GM18867 (cell line): Measurements from ENCODE around the gene UBXN1.
A peak's percentile ranks its signal among the peaks of the same experiment; 100 is the strongest.
"Not testable (repeated sequence)": the region's sequence is repeated elsewhere in the genome, so short reads cannot be mapped to it uniquely, and the experiment has no call there.

ENCODE experiments used
- ATAC-seq: cut with Tn5 transposase; IDR thresholded peaks from one replicate; pipeline ENCODE4 v1.9.1; 2021; ENCODE audit warnings: mild to moderate bottlenecking, moderate library complexity; ENCODE audit not compliant: unreplicated experiment

The UBXN1 gene

DNA sequence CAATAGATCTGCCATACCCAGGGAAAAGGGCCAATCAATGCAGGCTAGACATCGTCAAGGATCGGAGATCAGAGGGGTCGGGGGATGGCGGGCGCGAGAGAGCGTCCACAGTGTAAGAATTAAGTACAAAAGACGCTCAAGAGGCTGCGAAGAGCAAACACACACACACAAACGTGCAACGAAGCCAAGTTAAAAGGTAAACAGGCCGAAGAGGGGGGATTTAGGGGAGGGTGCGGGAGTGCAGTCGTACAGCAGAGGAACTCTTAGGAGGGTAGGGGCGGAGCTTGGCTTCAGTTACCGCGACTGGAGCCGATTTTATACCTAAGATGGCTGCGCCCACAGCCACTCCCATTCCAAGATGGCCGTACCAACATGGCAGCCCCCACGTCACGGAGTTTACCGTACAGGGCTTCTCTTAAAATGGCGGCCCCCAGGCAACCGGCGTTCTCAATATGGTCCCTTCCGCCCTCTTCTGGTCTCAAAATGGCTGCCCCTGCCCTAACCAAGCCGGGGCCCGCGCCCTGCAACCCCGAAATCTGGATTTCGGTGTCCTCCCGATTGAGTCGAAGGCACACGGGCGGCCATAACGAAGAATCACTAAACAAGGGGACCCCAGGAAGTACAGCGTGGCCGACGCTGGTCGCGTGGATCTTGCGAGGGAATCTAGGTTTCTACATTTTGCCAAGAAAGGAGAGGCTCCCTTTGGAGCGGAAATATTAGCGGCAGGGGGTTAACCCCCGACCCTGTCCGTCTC lies 30.6 kb upstream of the UBXN1 start:
- peak; percentile 70 for ATAC-seq

- ATAC-seq = no peak
These were observed 29.9 kb upstream of the UBXN1 start for GRCh38 chr11:62708793-62709192.

- ATAC-seq = no peak
These were observed 29.5 kb upstream of the UBXN1 start for GRCh38 chr11:62708392-62708791.

DNA sequence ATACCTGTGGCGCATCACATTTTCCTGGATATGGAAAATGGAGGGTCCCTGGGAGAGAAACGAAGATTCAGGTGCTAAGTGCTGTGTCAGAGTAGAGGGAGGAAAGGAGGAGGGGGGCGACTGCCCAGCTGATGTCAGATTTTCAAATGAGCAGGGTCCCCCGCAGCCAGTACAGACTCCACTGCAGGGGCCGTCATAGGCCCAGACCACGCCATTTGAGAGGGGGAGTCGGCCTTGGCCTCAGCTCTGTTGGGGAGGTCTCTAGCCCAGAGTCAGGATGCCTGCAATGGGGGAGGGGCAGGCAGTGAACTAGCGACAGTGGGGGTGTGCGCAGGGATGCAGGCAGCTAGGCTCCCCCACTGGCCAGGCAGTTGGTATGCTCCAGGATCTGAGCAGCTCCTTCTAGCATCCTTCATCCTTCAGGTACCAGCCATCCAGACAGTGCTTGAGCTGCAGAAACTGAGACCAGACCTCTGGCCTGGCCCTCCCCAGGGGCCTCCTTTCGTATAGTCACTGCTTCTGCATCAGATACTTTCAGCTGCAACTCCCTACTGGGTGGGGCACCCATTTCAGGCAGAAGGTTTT lies 28.5 kb upstream of the UBXN1 start, which contains the start of the genes BSCL2 and GNG3:
Gene BSCL2 (minus strand): TSS at position 148 of the 585 bp plus-strand sequence. CDS start 229 bp downstream, outside the sequence.
Gene GNG3 (plus strand): TSS at position 400 of the 585 bp plus-strand sequence. CDS start 620 bp downstream, outside the sequence.
- no peak for ATAC-seq

- ATAC-seq = no peak
These were observed 28.0 kb upstream of the UBXN1 start for GRCh38 chr11:62706850-62707247.

DNA sequence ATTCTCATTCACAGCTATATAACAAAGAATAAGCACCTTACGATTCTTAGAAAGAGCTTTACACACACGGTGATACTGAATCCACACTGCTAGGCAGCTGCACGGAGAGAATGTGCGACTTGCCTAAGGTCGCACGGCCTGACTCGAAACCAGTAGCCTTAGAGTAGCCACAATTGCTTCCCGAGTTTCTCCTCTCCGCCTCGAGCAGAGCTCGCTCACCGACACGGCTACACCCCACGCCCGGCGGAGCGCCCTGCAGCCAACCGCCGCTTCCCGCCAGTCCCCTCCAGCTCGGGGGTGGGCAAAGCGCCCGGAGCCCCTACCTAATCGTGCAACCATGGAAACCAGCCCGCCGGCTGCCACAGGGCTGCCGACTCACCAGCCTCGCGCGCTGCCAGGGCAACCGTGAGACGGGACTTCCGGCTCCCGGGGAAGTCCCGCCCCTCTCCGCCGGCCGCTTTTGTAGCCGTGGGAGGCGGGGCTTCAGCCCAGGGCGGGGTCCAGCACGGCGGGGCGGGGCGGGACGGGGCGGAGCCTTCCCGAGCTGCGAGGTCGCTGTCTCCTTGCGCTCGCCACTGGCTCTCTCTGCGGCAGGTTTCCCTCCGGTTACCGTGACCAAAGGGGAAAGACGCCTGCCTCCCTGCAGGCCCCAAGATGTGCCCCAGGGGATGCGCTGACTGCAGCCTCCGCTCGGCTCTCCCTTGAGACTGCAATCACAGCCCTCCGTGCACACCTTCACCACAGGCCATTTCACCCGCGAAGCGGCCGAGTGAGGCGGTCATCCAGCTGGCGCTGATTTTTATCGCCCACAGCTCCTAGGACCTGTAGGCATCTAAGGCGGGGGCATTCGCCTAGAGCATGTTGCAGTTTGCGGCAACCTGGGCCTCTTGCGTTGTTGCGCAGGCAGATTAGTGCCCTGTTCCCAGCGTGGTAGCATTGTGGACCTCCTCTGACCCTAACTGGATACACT lies 27.3 kb upstream of the UBXN1 start:
- ATAC-seq = peak; percentile 61

DNA sequence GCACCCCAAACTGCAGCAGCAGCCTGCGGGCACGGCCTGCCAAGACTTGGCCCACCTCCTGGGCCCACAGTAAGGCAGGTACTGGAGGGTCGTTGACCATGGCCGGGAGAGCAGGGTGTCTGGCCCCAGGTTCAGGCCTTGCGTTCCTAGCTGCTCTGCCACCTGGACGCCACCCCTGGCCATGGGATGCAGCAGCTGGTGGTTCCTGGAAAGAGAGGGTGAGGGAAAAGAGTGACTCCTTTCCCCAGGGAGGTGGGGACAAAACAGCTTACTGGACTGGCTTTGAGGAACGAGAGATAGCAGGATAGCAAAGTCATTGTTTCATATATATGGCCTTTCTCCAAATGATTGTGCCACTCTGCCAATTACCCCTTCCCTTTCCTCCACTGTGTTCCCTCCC lies 26.5 kb upstream of the UBXN1 start:
- ATAC-seq = no peak

GRCh38 chr11:62703921-62704320 lies 25.0 kb upstream of the UBXN1 start:
- not testable (repeated sequence) for ATAC-seq

DNA sequence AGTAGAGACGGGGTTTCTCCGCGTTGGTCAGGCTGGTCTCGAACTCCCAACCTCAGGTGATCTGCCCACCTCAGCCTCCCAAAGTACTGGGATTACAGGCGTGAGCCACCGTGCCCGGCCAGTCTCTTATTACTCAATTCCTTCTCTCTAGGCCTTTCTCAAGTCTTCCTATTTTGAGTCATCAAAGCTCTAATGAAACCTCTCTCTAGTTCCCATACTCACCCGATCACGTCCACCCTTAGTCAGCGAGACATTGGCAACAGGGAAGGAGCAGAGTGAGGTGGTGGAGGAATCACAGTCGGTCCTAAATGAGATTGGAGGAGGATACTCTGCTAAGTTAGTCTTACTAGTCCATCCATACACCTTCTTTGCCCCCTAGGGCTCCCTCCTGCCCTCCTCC lies 23.4 kb upstream of the UBXN1 start:
- no peak for ATAC-seq

- ATAC-seq = no peak
These were observed 15.7 kb upstream of the UBXN1 start for GRCh38 chr11:62694455-62695167.

DNA sequence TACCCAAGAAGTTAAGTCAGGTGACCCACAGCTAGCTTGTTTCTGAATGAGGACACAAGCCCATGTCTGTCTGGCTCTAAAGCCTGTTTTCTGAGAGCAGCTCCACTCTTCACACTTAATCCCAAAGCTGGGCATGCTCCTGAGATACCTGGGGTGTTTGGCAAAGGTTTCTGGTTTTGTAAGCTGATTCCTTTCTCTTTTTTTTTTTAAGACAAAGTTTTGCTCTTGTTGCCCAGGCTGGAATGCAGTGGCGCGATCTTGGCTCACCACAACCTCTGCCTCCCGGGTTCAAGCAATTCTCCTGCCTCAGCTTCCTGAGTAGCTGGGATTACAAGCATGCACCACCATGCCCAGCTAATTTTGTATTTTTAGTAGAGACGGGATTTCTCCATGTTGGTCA lies 14.8 kb upstream of the UBXN1 start:
- ATAC-seq = not testable (repeated sequence)

DNA sequence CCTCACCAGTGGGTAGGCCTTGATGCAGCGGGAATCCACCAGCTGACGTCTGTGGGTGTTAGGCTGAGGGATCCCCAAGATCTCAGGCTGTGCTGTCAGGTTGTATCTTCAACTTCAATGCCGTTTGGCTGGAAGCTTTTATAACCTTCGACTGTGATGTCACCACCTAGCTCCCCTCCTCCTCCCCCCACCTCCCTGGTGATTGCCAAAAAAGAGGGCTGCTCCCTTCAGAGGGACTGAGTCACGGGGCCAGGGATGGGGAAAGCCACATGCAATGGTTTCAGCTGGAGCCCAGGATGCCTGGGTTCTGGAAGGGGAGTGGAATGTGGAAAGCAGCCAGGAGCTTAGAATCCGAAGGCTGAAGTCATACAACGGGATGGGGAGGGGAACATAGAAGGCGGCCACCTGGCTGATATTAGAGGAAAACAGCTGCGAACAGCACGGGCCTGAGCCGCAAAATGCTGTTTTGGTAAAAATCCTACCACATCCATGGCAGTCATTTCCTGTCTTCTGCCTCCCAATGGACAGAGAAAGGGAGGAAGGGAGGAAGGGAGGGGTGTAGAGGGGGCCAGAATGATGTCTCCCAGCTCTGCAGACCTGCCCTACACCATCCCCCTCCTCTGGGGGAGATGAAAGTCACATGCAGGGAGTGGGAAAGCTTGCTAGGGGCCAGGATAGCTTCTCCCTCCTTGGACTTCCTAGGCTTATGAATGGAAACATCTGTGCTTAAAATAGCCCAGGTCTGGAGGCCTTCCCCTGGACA lies 10.7 kb upstream of the UBXN1 start, which contains the start of gene LRRN4CL:
Gene LRRN4CL (minus strand): TSS at position 110 of the 763 bp plus-strand sequence. CDS start 1,022 bp downstream, outside the sequence.
- ATAC-seq = no peak

DNA sequence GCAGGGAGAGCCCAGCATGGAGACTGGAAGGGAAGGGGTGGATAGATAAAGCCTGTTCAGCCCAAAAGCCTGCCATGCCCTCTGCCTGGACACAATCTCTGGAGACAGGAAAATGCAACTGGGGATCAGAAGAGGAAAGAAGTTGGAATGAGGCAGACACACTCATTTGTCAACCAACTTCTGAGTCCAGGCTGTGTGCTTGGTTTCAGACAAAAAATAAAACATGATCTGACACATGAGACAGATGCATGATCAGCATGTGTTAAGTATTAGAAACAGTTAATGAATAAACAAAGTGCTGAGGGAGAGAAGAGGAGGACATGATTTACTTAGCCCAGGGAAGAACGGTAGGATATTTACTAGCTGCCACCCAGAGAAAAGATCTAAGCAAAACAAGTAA lies 9.6 kb upstream of the UBXN1 start:
- ATAC-seq = no peak

DNA sequence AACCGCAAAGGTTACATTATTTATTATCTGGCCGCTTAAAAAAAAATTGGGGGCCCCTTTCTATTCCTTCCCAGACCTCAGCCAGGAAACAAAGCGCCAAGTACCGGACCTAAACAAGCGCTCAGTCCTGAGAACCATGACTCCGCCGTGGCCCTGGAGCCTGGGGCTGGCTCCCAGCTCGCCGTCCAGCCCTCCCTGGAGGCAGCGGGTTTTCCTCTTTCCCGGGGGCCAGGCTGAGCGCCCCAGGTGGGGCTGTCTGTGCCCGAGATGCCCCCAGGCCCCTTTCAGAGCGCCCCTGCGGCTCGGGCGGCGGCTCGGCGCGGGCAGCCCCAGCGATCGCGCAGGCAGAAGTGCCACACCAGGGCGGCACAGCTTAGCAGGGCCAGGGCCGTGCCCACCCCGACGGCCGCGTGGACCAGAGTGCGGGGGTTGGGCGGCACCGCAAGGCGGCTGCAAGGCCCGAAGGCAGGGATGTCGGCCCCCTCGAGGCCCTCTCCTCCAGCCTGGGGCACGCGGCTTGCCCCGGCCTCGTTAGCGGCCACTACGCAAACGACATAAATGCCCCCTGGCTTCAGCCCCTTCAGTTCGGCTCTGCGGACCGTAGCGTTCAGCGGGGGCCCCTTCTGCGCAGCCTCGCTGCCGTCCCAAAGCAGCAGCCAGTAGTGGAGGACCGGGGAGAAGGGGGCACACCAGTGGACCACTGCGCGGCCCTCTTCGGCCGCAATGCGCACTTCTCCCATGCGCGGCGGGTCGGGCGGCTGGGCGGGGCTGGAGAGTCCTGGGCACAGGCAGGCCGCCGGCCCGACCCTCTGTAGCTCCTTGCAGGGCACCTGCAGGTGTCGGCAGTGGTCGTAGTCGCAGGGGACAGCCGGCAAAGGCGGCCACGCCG lies 8.9 kb upstream of the UBXN1 start:
- no peak for ATAC-seq

- no peak for ATAC-seq
These were observed 3.6 kb upstream of the UBXN1 start for GRCh38 chr11:62682518-62682917.

DNA sequence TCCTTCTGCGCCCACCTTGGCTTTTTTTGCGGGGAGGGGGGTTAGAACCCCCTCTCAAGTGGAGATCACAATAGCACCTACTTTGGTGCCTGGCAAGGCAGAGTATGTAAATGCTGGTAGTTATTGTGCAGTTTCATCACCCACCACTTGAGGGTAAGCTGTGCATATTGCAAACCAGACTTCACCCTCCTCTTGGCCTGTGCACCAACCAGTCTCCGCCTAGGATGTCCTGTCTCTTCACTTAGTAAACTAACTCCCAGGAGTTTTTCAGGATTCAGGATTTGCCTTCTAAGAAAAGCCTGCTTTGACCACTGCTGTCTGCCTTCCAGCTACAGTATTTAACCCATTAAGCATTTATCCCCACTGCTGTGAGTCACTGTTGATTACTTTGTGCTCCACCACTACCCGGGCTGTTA lies 2.0 kb upstream of the UBXN1 start:
- ATAC-seq = peak; percentile 66

GRCh38 chr11:62678433-62678769 lies 472 bp downstream of the UBXN1 start:
- ATAC-seq = no peak

- ATAC-seq = no peak
These were observed 1.2 kb downstream of the UBXN1 start for GRCh38 chr11:62677714-62678113.

GRCh38 chr11:62677156-62677555 lies 1.7 kb downstream of the UBXN1 start:
- ATAC-seq = no peak
